GM23338 (cell line): ENCODE data around the gene AIG1. TPM values are rescaled to one million over a fixed set of nuclear protein-coding genes. Genes with fewer than 3 reads are reported as not detected.

Experiments
- ATAC-seq: fragments of 200-7000 bp; cut with Tn5 transposase; 3 replicates; pipeline ENCODE4 v1.9.1; 2020
- DNase-seq: peaks from one replicate; pipeline ENCODE4 v3.0.0-alpha.2; 2015; ENCODE audit warnings: low spot score
- H2AFZ ChIP-seq: fragments of 200-600 bp; sonication (generic); 2 replicates; pipeline ENCODE4 v1.8.0; 2016; ENCODE audit warnings: antibody characterized with exemption, mild to moderate bottlenecking, moderate library complexity
- H3F3A ChIP-seq: fragments of 200-600 bp; sonication (generic); replicated peaks from 2 replicates; pipeline ENCODE4 v1.8.0; 2017; ENCODE audit warnings: antibody characterized with exemption, mixed run types, low read depth
- H3K27ac ChIP-seq: fragments of 200-600 bp; sonication (generic); 2 replicates; pipeline ENCODE4 v1.6.1; 2016; ENCODE audit warnings: low read depth
- H3K27me3 ChIP-seq: fragments of 200-600 bp; sonication (generic); 2 replicates; pipeline ENCODE4 v1.8.0; 2016; ENCODE audit warnings: mild to moderate bottlenecking, mixed run types, moderate library complexity; ENCODE audit not compliant: insufficient read depth
- H3K36me3 ChIP-seq: fragments of 200-600 bp; sonication (generic); 2 replicates; pipeline ENCODE4 v1.8.0; 2016; ENCODE audit warnings: mild to moderate bottlenecking; ENCODE audit not compliant: insufficient read depth
- H3K4me1 ChIP-seq: fragments of 200-600 bp; sonication (generic); 2 replicates; pipeline ENCODE4 v1.8.0; 2016; ENCODE audit warnings: mild to moderate bottlenecking, moderate library complexity; ENCODE audit not compliant: insufficient read depth
- H3K4me2 ChIP-seq: fragments of 200-600 bp; sonication (generic); 2 replicates; pipeline ENCODE4 v1.7.1; 2017; ENCODE audit warnings: mixed run types
- H3K4me3 ChIP-seq: fragments of 200-600 bp; sonication (generic); 2 replicates; pipeline ENCODE4 v1.6.1; 2016; ENCODE audit warnings: mixed run types
- H3K79me2 ChIP-seq: fragments of 200-600 bp; sonication (generic); replicated peaks from 2 replicates; pipeline ENCODE4 v1.8.0; 2017; ENCODE audit warnings: mild to moderate bottlenecking; ENCODE audit not compliant: insufficient read depth
- H3K9me2 ChIP-seq: fragments of 200-600 bp; sonication (generic); 2 replicates; pipeline ENCODE4 v1.8.0; 2017; ENCODE audit not compliant: insufficient read depth
- H4K20me1 ChIP-seq: fragments of 200-600 bp; sonication (generic); replicated peaks from 2 replicates; pipeline ENCODE4 v1.8.0; 2017; ENCODE audit warnings: mild to moderate bottlenecking; ENCODE audit not compliant: insufficient read depth
- H3K27ac Mint-ChIP-seq: 2 replicates; pipeline ENCODE4 v1.8.0; 2020; ENCODE audit warnings: inconsistent platforms, mild to moderate bottlenecking, moderate library complexity, mixed read lengths
- H3K27me3 Mint-ChIP-seq: 3 replicates; pipeline ENCODE4 v1.8.0; 2022; ENCODE audit warnings: low read depth, mild to moderate bottlenecking, moderate library complexity, mixed read lengths, inconsistent platforms; ENCODE audit not compliant: insufficient read depth, poor library complexity
- H3K36me3 Mint-ChIP-seq: 3 replicates; pipeline ENCODE4 v1.8.0; 2021; ENCODE audit warnings: low read depth, mild to moderate bottlenecking, inconsistent platforms, moderate library complexity, mixed read lengths
- H3K4me1 Mint-ChIP-seq: 3 replicates; pipeline ENCODE4 v1.8.0; 2020; ENCODE audit warnings: mild to moderate bottlenecking, inconsistent platforms, mixed read lengths
- H3K4me3 Mint-ChIP-seq: 3 replicates; pipeline ENCODE4 v1.8.0; 2021; ENCODE audit warnings: moderate library complexity, mild to moderate bottlenecking, inconsistent platforms, mixed read lengths
- H3K9me3 Mint-ChIP-seq: 3 replicates; pipeline ENCODE4 v1.8.0; 2020; ENCODE audit warnings: moderate library complexity, mild to moderate bottlenecking, inconsistent platforms, mixed read lengths
- CREB1 ChIP-seq: fragments of 250-450 bp; sonication (Bioruptor Pico); IDR thresholded peaks from 2 replicates; pipeline ENCODE4 v1.5.0; 2020; ENCODE audit warnings: low read depth, mild to moderate bottlenecking, moderate library complexity
- EZH2 ChIP-seq: fragments of 200-600 bp; sonication (generic); IDR thresholded peaks from one replicate; pipeline ENCODE4 v1.8.0; 2017; ENCODE audit warnings: antibody characterized with exemption, mild to moderate bottlenecking, low read depth; ENCODE audit not compliant: unreplicated experiment
- EZH2phosphoT487 ChIP-seq: fragments of 200-600 bp; sonication (generic); IDR thresholded peaks from one replicate; pipeline ENCODE4 v1.8.1; 2018; ENCODE audit warnings: antibody characterized with exemption; ENCODE audit not compliant: unreplicated experiment
- JUNB ChIP-seq: IDR thresholded peaks from one replicate; pipeline ENCODE4 v1.6.1; 2016; ENCODE audit warnings: antibody characterized with exemption; ENCODE audit not compliant: unreplicated experiment
- NANOG ChIP-seq: IDR thresholded peaks from 2 replicates; pipeline ENCODE4 v1.6.1; 2016; ENCODE audit warnings: antibody characterized with exemption, borderline replicate concordance
- POLR2AphosphoS5 ChIP-seq: IDR thresholded peaks from 2 replicates; pipeline ENCODE4 v1.6.1; 2016; ENCODE audit warnings: antibody characterized with exemption, low read depth
- REST ChIP-seq: IDR thresholded peaks from one replicate; pipeline ENCODE4 v1.6.1; 2018; ENCODE audit warnings: antibody characterized with exemption; ENCODE audit not compliant: unreplicated experiment
- STAT1 ChIP-seq: IDR thresholded peaks from one replicate; pipeline ENCODE4 v1.6.1; 2016; ENCODE audit warnings: antibody characterized with exemption; ENCODE audit not compliant: unreplicated experiment
- ZNF114 ChIP-seq: fragments of 250-450 bp; sonication (Bioruptor Pico); IDR thresholded peaks from 2 replicates; pipeline ENCODE4 v1.5.0; 2020; ENCODE audit warnings: mild to moderate bottlenecking, moderate library complexity
- ZNF331 ChIP-seq: fragments of 250-450 bp; sonication (Bioruptor Pico); IDR thresholded peaks from 2 replicates; pipeline ENCODE4 v1.5.0; 2020; ENCODE audit warnings: low read depth, mild to moderate bottlenecking, moderate library complexity
- ZNF462 ChIP-seq: fragments of 250-450 bp; sonication (Bioruptor Pico); IDR thresholded peaks from 2 replicates; pipeline ENCODE4 v1.5.0; 2020; ENCODE audit warnings: mild to moderate bottlenecking, moderate library complexity
- polyA plus RNA-seq: library from polyadenylated mRNA; unstranded; fragments of >200 nt; fragmentation: Nextera tagmentation; extraction: Ambion mirVana; gene quantifications from 2 replicates; pipeline ENCODE4 v1.2.1, GENCODE V29; 2016
- total RNA-seq: library from RNA; depleted of rRNA; stranded (reverse); fragments of >200 nt; shearing (Covaris generic); gene quantifications from 2 replicates; pipeline ENCODE4 v1.2.3, GENCODE V29; 2014
- TF ChIP-seq, protein P1 (sequence below): IDR thresholded peaks from 2 replicates; pipeline ENCODE4 v1.6.1; 2016; ENCODE audit warnings: antibody characterized with exemption
- TF ChIP-seq, protein P2 (sequence below), 2 experiments: fragments of 200-600 bp in 1 of 2; sonication (generic) in 1 of 2; conservative IDR thresholded peaks; 2 replicates each; pipeline versions ENCODE4 v1.5.1 to v1.6.1; 2016 to 2017; ENCODE audit warnings: antibody characterized with exemption in 2 of 2, low read depth in 2 of 2, mild to moderate bottlenecking in 2 of 2, moderate library complexity in 1 of 2

Gene AIG1
- total and polyA plus RNA-seq, 2 experiments from 2014 or later = 65.2 to 88.4 TPM

DNA sequence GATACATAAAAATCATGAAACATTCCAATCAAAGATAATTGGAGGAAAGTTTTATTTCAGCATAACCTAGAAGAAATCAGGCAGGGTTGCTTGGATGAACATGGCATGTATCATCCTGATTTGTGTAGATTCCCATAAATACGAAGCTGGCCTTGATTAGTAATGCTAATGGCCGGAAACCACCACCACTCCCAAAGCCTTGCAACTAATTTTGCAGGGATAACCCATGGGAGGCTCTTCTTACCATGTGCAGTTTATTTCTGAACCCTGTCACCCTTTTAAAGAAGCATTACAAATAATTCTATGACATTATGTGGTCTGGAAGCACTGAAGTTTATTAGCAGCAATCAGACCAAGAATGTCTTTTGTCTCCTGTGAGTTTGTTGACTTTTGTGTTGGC, 80.8 kb downstream of the AIG1 start:
- no peaks in the 10 kb centered on the region for H3K79me2 ChIP-seq
- ATAC-seq = no peak
- 0 out of 2 replicates have a peak, but pooled peaks cover 4% of the 10 kb centered on the region for H4K20me1 ChIP-seq
- TF ChIP-seq ZNF462 (no peak), ZNF114 (CRISPR knock-in tag) (no peak), STAT1 (no peak), CREB1 (CRISPR knock-in tag) (no peak), POLR2AphosphoS5 (no peak), JUNB (no peak), REST (no peak), NANOG (no peak), EZH2 (no peak), EZH2phosphoT487 (no peak), ZNF331 (CRISPR knock-in tag) (no peak)
- TF ChIP-seq, protein P1, sequence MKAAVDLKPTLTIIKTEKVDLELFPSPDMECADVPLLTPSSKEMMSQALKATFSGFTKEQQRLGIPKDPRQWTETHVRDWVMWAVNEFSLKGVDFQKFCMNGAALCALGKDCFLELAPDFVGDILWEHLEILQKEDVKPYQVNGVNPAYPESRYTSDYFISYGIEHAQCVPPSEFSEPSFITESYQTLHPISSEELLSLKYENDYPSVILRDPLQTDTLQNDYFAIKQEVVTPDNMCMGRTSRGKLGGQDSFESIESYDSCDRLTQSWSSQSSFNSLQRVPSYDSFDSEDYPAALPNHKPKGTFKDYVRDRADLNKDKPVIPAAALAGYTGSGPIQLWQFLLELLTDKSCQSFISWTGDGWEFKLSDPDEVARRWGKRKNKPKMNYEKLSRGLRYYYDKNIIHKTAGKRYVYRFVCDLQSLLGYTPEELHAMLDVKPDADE = no peak
- TF ChIP-seq, protein P2, sequence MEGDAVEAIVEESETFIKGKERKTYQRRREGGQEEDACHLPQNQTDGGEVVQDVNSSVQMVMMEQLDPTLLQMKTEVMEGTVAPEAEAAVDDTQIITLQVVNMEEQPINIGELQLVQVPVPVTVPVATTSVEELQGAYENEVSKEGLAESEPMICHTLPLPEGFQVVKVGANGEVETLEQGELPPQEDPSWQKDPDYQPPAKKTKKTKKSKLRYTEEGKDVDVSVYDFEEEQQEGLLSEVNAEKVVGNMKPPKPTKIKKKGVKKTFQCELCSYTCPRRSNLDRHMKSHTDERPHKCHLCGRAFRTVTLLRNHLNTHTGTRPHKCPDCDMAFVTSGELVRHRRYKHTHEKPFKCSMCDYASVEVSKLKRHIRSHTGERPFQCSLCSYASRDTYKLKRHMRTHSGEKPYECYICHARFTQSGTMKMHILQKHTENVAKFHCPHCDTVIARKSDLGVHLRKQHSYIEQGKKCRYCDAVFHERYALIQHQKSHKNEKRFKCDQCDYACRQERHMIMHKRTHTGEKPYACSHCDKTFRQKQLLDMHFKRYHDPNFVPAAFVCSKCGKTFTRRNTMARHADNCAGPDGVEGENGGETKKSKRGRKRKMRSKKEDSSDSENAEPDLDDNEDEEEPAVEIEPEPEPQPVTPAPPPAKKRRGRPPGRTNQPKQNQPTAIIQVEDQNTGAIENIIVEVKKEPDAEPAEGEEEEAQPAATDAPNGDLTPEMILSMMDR (conservative IDR thresholded peaks at IDR 0.05; ENCODE audit: low read depth in 2 of 2) = no peak
- DNase-seq = no peak
- H3F3A ChIP-seq = no peaks in the 10 kb centered on the region
- H3K4me3 ChIP-seq = no peak overlapping the region
- H3K27me3 ChIP-seq = no peaks in the 10 kb centered on the region
- no peaks in the 10 kb centered on the region for H3K4me1 ChIP-seq
- H3K4me1 Mint-ChIP-seq = no peaks in the 10 kb centered on the region
- H3K27ac Mint-ChIP-seq = no peak overlapping the region
- no peak overlapping the region for H3K4me2 ChIP-seq
- H3K36me3 ChIP-seq = peaks cover 5% of the 10 kb centered on the region; the same call in 1 of the 2 replicates
- no peak overlapping the region for H2AFZ ChIP-seq
- H3K4me3 Mint-ChIP-seq = no peak overlapping the region
- H3K36me3 Mint-ChIP-seq = peaks cover 16% of the 10 kb centered on the region
- no peaks in the 10 kb centered on the region for H3K9me3 Mint-ChIP-seq
- H3K27ac ChIP-seq = no peak overlapping the region
- no peaks in the 10 kb centered on the region for H3K9me2 ChIP-seq
- no peaks in the 10 kb centered on the region for H3K27me3 Mint-ChIP-seq
